ENCODE measurements around the gene PRRC2B.
"Not testable (repeated sequence)": the region's sequence is repeated elsewhere in the genome, so short reads cannot be mapped to it uniquely, and the experiment has no call there.

The PRRC2B gene

DNA sequence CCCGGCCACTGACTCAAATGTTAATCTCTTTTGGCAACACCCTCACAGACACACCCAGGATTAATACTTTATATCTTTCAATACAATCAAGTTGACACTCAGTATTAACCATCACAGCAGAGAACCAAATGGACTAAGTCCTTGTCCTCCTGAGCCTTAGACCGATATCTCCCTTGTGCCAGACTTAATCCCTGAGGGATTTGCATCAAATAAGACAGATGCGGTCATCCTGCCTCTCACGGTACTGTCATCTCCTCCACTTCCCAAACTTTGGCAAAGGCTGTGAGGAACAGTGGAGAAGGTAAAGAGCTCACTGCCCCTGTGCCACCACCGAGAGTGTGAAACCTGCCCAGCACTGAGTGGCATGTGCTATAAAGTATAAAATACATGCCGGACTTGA, 6.5 kb upstream of the PRRC2B start:
- no peak for DNase-seq

GRCh38 chr9:131391020-131391419, 2.9 kb upstream of the PRRC2B start:
- DNase-seq = no peak

- no peak for DNase-seq
Measured at GRCh38 chr9:131391504-131391903, 2.4 kb upstream of the PRRC2B start.

GRCh38 chr9:131394464-131395156, 724 bp downstream of the PRRC2B start:
- DNase-seq = no peak

- no peak for DNase-seq
Measured at GRCh38 chr9:131395157-131396098, 1.5 kb downstream of the PRRC2B start.

GRCh38 chr9:131396099-131396479, 2.2 kb downstream of the PRRC2B start:
- not testable (repeated sequence) for DNase-seq

GRCh38 chr9:131396626-131397025, 2.7 kb downstream of the PRRC2B start:
- DNase-seq = no peak

DNA sequence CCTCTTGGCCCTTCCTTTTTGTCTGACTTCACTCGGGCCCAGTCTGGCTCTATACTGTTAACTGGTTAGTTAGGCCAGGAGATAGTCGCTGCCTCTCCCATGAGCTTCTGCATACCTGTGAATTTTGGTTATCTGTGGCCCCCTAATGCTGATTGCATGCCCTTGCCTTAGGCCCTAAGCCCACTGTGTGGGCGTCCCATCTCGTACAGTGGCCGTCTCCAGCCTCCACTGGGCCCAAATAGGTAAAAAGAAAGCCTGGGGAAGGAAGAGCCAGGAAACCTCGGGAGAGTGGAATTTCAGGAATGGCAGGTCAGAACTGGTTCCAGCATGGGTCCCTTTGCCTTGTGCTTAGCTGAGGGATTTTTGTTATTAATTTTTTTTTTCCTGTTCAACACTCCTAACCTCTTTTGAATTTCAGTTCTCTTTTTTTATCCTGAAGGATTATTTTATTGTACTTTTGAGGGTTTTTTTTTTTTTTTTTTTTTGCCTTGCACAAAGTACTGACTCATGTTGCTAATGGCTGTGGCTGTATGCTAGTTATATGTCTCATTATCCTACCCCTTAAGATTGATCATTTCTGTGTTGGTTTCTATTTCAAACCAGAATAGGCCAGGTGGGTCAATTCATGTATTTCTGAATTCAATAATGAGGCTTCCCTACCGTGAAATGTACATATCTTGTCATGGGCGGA, 3.4 kb downstream of the PRRC2B start:
- DNase-seq = no peak

- no peak for DNase-seq
Measured at GRCh38 chr9:131398204-131398603, 4.3 kb downstream of the PRRC2B start.

GRCh38 chr9:131399972-131400371, 6.1 kb downstream of the PRRC2B start:
- no peak for DNase-seq

DNA sequence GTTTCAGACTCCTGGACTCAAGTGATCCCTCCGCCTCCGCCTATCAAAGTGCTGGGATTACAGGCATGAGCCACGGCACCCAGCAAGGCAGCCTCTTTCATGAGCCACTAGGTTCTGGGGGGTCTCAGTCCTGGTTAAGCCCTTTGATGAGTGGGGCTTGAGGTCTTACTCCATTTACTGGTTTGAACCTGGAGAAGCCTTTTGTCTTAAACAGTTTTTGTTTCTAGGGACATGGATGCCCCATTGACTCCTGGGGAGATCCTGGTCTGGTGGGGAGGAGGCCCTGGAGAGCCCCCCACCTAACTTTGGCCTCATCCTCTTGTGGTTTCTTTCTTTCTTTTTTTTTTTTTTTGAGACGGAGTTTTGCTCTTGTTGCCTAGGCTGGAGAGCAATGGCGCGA, 6.7 kb downstream of the PRRC2B start:
- DNase-seq = no peak

DNA sequence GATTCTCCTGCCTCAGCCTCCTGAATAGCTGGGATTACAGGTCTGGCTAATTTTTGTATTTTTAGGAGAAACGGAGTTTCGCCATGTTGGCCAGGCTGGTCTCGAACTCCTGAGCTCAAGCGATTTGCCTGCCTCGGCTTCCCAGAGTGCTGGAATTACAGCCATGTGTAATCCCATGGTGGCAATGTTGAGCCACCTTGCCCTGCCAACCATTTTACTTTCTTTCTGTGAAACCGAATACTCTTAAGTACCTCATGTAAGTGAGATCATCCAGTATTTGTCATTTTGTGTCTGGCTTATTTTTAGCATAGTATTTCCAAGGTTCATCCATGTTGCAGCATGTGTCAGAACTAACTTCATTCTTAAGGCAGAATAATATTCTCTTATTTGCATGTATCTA, 8.2 kb downstream of the PRRC2B start:
- no peak for DNase-seq

- DNase-seq = no peak
Measured at GRCh38 chr9:131402738-131403492, 9.0 kb downstream of the PRRC2B start.

DNA sequence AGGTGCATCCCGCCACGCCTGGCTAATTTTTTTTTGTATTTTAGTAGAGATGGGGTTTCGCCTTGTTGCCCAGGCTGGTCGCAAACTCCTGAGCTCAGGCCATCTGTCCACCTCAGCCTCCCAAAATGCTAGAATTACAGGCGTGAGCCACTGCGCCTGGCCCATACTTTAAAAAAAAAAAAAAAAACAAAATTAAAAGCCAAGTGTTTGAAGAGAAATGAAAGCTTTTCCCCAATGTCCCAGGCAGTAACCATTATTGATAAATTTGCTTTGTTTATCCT, 9.5 kb downstream of the PRRC2B start:
- DNase-seq = no peak

DNA sequence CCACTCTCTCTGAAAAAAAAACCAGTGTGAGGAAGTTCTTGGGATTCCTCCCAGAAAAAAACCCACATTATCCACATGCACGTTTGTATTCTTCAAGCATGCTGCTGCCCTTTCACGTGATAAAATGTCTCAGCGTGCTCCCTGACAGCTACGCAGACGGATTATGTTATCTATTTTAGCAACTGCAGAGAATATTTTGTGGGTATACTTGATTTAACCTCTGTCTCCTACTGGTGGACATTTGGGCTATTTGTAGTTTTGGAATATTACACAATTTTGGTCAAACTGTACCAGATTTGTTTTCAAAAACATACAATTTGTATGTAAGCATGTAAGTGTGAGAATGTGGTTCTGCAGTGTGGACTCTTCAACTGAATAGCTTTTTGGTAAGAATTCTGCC, 10.7 kb downstream of the PRRC2B start:
- no peak for DNase-seq

GRCh38 chr9:131404987-131405386, 11.1 kb downstream of the PRRC2B start:
- DNase-seq = no peak

- no peak for DNase-seq
Measured at GRCh38 chr9:131405428-131405827, 11.5 kb downstream of the PRRC2B start.

DNA sequence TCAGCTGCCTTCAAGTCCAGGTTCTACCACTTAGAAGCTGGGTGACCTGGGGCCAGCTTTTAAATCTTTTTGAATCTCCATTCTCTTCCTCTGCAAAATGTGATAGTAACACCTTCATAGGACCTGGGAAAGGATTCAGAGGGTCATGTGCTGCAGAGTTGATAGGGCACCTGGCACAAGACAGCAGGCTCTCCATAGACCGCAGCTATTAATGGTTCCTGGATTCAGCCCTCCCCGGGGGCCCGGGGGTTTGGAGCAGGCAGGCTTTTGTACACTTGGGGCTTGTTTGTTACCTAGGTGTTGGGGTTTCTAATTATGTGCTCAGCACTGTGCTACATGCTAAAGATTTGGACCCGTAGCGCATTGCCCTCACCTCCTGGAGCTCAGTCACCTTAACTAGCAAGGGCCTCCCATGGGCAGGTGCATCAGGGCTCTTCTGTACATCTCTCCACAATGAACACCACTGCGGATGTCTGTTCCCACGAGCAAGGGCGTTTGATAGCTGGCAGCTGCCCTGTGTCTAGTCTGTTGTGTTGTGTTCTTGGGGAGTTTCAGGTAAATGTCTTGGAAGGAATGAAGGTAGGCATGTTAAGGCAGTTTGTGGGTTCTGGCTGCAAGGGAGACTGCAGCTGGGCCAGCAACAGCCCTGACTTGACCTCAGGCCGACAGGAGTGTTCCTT, 12.1 kb downstream of the PRRC2B start:
- no peak for DNase-seq

- DNase-seq = no peak
Measured at GRCh38 chr9:131406563-131407436, 12.9 kb downstream of the PRRC2B start.

DNA sequence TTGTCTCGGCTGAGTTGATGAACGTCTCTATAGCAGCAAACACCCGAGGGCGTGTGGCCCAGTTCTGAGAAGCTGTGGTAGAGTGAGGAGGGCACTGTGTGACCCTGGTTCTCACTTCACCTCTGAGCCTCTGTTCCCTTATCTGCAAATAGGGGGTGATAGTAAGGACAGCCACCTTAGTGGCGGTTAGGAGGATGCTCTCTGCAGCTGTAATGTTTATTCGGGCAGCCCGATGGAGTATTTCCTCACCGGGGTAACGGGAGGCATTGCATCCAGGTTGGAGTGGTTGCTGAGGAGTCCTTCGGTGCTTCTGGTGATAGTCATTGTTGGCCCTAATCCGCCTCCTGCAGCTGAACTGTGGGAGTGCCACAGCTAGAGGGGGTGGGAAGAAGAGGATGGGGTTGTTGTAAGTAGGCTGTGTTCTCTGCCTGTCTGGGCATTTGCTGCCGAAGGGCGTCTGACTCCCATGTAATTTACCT, 13.9 kb downstream of the PRRC2B start:
- DNase-seq = no peak

- DNase-seq = no peak
Measured at GRCh38 chr9:131409458-131409992, 15.6 kb downstream of the PRRC2B start.

Data from NCI-H1930 (cell line).